Activated CD4-positive, alpha-beta T cell treated with anti-CD3 and anti-CD28 coated beads, Interleukin-10, Interleukin-2, amounts not matched to agents 100 ng/mL and 50 ng/mL, durations not matched to agents 16 hours and 8 hours (primary cell): ENCODE results near the gene CENPP.

ENCODE experiments used
- DNase-seq: peaks from one replicate; pipeline ENCODE4 v3.0.0-alpha.2; 2020

CENPP gene

GRCh38 chr9:92644278-92644677 lies 318.5 kb downstream of the CENPP start:
- DNase-seq, result no peak

- no peak for DNase-seq
Observed at GRCh38 chr9:92645041-92645440, 319.3 kb downstream of the CENPP start.

- DNase-seq, result no peak
Observed at GRCh38 chr9:92647671-92648473, 322.1 kb downstream of the CENPP start.

GRCh38 chr9:92648474-92648971 lies 322.8 kb downstream of the CENPP start:
- DNase-seq, result no peak

- no peak for DNase-seq
Observed at GRCh38 chr9:92649007-92649406, 323.3 kb downstream of the CENPP start.

GRCh38 chr9:92650296-92650695 lies 324.5 kb downstream of the CENPP start:
- DNase-seq, result no peak

GRCh38 chr9:92650839-92651621 lies 325.3 kb downstream of the CENPP start:
- DNase-seq, result no peak

GRCh38 chr9:92652461-92652860 lies 326.7 kb downstream of the CENPP start:
- DNase-seq, result no peak

GRCh38 chr9:92654481-92655301 lies 328.9 kb downstream of the CENPP start:
- no peak for DNase-seq

GRCh38 chr9:92655366-92655765 lies 329.6 kb downstream of the CENPP start:
- no peak for DNase-seq

- DNase-seq, result no peak
Observed at GRCh38 chr9:92655896-92656536, 330.3 kb downstream of the CENPP start.

- DNase-seq, result no peak
Observed at GRCh38 chr9:92656537-92656925, 330.8 kb downstream of the CENPP start.

GRCh38 chr9:92657296-92658094 lies 331.7 kb downstream of the CENPP start:
- DNase-seq, result no peak

GRCh38 chr9:92658176-92658575 lies 332.4 kb downstream of the CENPP start:
- DNase-seq, result no peak

- DNase-seq, result no peak
Observed at GRCh38 chr9:92658611-92659010, 332.9 kb downstream of the CENPP start.

- DNase-seq, result no peak
Observed at GRCh38 chr9:92659601-92660000, 333.8 kb downstream of the CENPP start.

GRCh38 chr9:92660266-92660665 lies 334.5 kb downstream of the CENPP start:
- no peak for DNase-seq

GRCh38 chr9:92661127-92661526 lies 335.4 kb downstream of the CENPP start:
- no peak for DNase-seq

- DNase-seq, result no peak
Observed at GRCh38 chr9:92661743-92662142, 336.0 kb downstream of the CENPP start.

- DNase-seq, result no peak
Observed at GRCh38 chr9:92663126-92663525, 337.4 kb downstream of the CENPP start.

- no peak for DNase-seq
Observed at GRCh38 chr9:92663951-92664350, 338.2 kb downstream of the CENPP start.
